Heart left ventricle (tissue), 16 donors: ENCODE measurements around the gene CFHR4. TPM values are rescaled to one million over a fixed set of nuclear protein-coding genes. Genes with fewer than 3 reads are reported as not detected.
"Not testable (repeated sequence)": the region's sequence is repeated elsewhere in the genome, so short reads cannot be mapped to it uniquely, and the experiment has no call there.

Experiments
- ATAC-seq, 4 donors: fragments of 200-7000 bp; cut with Tn5 transposase; one replicate each; pipeline ENCODE4 v1.9.1; 2020 to 2022; ENCODE audit warnings: moderate library complexity in 4 of 4, mild to moderate bottlenecking in 3 of 4, moderate number of reproducible peaks in 1 of 4
- DNase-seq, 5 donors: peaks; one replicate each; pipeline ENCODE4 v3.0.0-alpha.2; 2020
- H3K27ac ChIP-seq, 12 donors: fragments of 200-600 bp; sonication (generic) in 4 of 12; one replicate each; pipeline versions ENCODE4 v1.5.0 to v1.8.0; 2016 to 2022; ENCODE audit warnings: mild to moderate bottlenecking in 2 of 12
- H3K27me3 ChIP-seq, 9 donors: fragments of 200-600 bp; sonication (generic) in 2 of 9; one replicate each; pipeline versions ENCODE4 v1.5.1 to v1.8.0; 2016 to 2022; ENCODE audit warnings: mild to moderate bottlenecking in 3 of 9
- H3K36me3 ChIP-seq, 9 donors: fragments of 200-600 bp; sonication (generic) in 2 of 9; one replicate each; pipeline versions ENCODE4 v1.5.0 to v1.8.0; 2018 to 2022; ENCODE audit warnings: mild to moderate bottlenecking in 2 of 9
- H3K4me1 ChIP-seq, 12 donors: fragments of 200-600 bp; sonication (generic) in 4 of 12; one replicate each; pipeline versions ENCODE4 v1.5.0 to v1.8.0; 2016 to 2022; ENCODE audit warnings: mild to moderate bottlenecking in 3 of 12
- H3K4me3 ChIP-seq, 12 donors: fragments of 200-600 bp; sonication (generic) in 4 of 12; one replicate each; pipeline versions ENCODE4 v1.5.0 to v1.8.0; 2017 to 2022; ENCODE audit warnings: mild to moderate bottlenecking in 9 of 12, moderate library complexity in 4 of 12
- H3K9me3 ChIP-seq, 12 donors: fragments of 200-600 bp; sonication (generic) in 4 of 12; one replicate each; pipeline versions ENCODE4 v1.5.0 to v1.8.0; 2016 to 2022; ENCODE audit warnings: mild to moderate bottlenecking in 1 of 12
- CTCF ChIP-seq, 12 donors: fragments of 200-600 bp; sonication (generic) in 4 of 12; IDR thresholded peaks; one replicate each; pipeline versions ENCODE4 v1.5.0 to v1.8.0; 2018 to 2022; ENCODE audit warnings: antibody characterized with exemption in 12 of 12, mild to moderate bottlenecking in 5 of 12
- POLR2A ChIP-seq, 2 donors: fragments of 450-650 bp; IDR thresholded peaks; one replicate each; pipeline ENCODE4 v1.6.1; 2017; ENCODE audit warnings: antibody characterized with exemption in 2 of 2, mild to moderate bottlenecking in 2 of 2, moderate library complexity in 2 of 2
- WGBS, 4 donors: extraction: QIAGEN DNeasy Blood & Tissue Kit in 2 of 4; methylation state at CpG; one replicate each; pipeline versions ENCODE4 v1.1.5 to v1.1.7; 2013 to 2018; 5-methylcytosine and 5-hydroxymethylcytosine counted together
- intact Hi-C, 10 donors: fragments of 100-400 bp; cut with DNase I; formaldehyde crosslinking; loops; one replicate each; pipeline versions ENCODE4 v1.11.1 to v1.14.2; 2022
- polyA plus RNA-seq, 2 donors: library from polyadenylated mRNA; stranded (reverse); fragments of 200-250 nt; gene quantifications; one replicate each; pipeline ENCODE4 v1.2.3, GENCODE V29; 2013
- total RNA-seq, 9 donors: library from RNA; depleted of rRNA in 2 of 9; stranded (reverse); fragments of >200 nt in 2 of 9; fragmentation: NEBNext Ultra II Directional in 3 of 9; extraction: Animal tissue kit (Norgen Biotek cat#: 25700) in 3 of 9; gene quantifications; one replicate each; pipeline versions ENCODE4 v1.1.0 to v1.2.4, GENCODE V29; 2016 to 2023
- donor health status: ischemic (EF 13 %, LVEDD 7.1; RV severe dilation, severe dysfunction).
- donor health status: healthy with polysubstance abuse.
- donor health status: DM: no; HTN: yes; CAD: no.
- donor health status: DM: no; HTN: no; CAD: no.
- donor health status: ischemic (EF 25% LVEDD 6.9; RV normal size, moderate dysfunction).
- donor health status: ischemic (EF 25% LVEDD 5.7; RV mildly dilated, moderate dysfunction).
- donor health status: healthy.
- donor health status: DM: yes; HTN: yes; CAD: no.
- donor health status: ischemic (EF 35%, LVEDD 5.7; RV mildly dilated, moderate dysfunction).
- donor health status: nonischemic (EF 11% LVEDD 7.7; RV severe dilation, severe dysfunction).
- donor health status: DM: yes; HTN: yes; CAD: no.
- donor health status: PGD.
- donor health status: ischemic (EF 29% LVEDD 5.4; RV normal size, mild dysfunction).
- donor health status: nonischemic (EF 23%, LVEDD 6.1; RV moderate dilation, normal function).

The CFHR4 gene
- total and polyA plus RNA-seq, 11 donors = not detected

GRCh38 chr1:196875935-196876334 is 11.9 kb upstream of the CFHR4 start:
- Histone ChIP-seq H3K36me3 (no peaks in the 10 kb centered on the region), H3K4me3 (no peak overlapping the region), H3K27ac (no peak overlapping the region), H3K4me1 (peaks cover 0 to 4% (median 0%) of the 10 kb centered on the region in 12 donors), H3K9me3 (no peaks in the 10 kb centered on the region), H3K27me3 (peaks cover 0 to 15% (median 0%) of the 10 kb centered on the region in 9 donors)
- intact Hi-C loops = no loop called here
- WGBS, 4 donors = 90 to 96% (median 93%) methylated on average over 3 of the region's 3 CpGs
- ATAC-seq (no peak), DNase-seq (no peak)
- TF ChIP-seq CTCF (IDR thresholded peaks at IDR 0.05) (no peak), POLR2A (IDR thresholded peaks at IDR 0.05) (no peak)

- H3K4me3 ChIP-seq = no peak overlapping the region
- H3K9me3 ChIP-seq = peaks cover 0 to under 1% (median 0%) of the 10 kb centered on the region in 12 donors
- peaks cover 0 to 15% (median 0%) of the 10 kb centered on the region in 9 donors for H3K27me3 ChIP-seq
- TF ChIP-seq CTCF (IDR thresholded peaks at IDR 0.05) (no peak), POLR2A (IDR thresholded peaks at IDR 0.05) (no peak)
- ATAC-seq (no peak), DNase-seq (no peak)
- peaks cover 0 to 4% (median 0%) of the 10 kb centered on the region in 12 donors for H3K4me1 ChIP-seq
- WGBS, 4 donors = 3 to 5% (median 4%) methylated on average over 24 to 29 of the region's 29 CpGs
- H3K36me3 ChIP-seq = no peaks in the 10 kb centered on the region
- no peak overlapping the region for H3K27ac ChIP-seq
- intact Hi-C loops = no loop called here
These were observed 9.9 kb upstream of the CFHR4 start for GRCh38 chr1:196877964-196878363.

DNA sequence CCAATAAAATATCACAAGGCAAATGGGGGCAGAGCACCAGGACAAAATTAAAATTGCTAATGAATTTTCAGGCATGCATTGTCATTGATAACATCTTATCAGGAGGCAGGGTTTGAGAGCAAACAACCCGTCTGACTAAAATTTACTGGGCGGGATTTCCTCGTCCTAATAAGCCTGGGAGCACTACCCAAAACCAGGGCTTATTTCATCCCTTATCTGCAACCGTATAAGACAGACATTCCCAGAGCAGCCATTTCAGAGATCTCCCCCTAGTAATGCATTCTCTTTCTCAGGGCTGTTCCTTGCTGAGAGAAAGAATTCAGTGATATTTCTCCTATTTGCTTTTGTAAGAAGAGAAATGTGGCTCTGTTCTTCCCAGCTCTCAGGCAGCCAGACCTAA is 1.3 kb upstream of the CFHR4 start:
- H3K4me3 ChIP-seq, DNase-seq, H3K27me3 ChIP-seq, H3K36me3 ChIP-seq, intact Hi-C loops, H3K27ac ChIP-seq, H3K4me1 ChIP-seq, H3K9me3 ChIP-seq, ATAC-seq: not testable (repeated sequence)
- WGBS, 4 donors = 62 to 84% (median 72%) methylated on average over 4 of the region's 4 CpGs

DNA sequence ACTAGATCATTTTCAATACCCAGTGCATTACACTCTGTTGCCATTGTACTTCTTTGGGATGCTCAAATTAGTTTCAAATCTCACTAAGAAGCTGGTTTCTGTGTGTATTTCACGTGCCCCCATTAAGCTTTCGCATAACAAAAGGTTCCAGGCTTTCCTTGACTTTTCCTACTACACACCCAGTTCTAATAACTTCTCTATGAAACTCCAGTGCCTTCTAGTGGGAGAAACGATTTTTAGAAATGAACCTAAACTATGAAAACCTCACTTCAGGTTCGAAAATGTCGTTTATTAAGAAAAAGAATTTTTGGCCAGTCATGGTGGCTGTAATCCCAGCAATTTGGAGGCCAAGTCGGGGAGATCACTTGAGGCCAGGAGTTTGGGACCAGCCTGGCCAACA is 2.8 kb downstream of the CFHR4 start:
- no peak for ATAC-seq
- Histone ChIP-seq H3K4me3 (no peak overlapping the region), H3K9me3 (peaks cover 0 to 7% (median 0%) of the 10 kb centered on the region in 12 donors), H3K27ac (no peak overlapping the region), H3K4me1 (no peaks in the 10 kb centered on the region), H3K36me3 (no peaks in the 10 kb centered on the region), H3K27me3 (no peaks in the 10 kb centered on the region)
- 68 to 73% (median 70%) methylated on average over 6 of the region's 6 CpGs for WGBS, 4 donors
- DNase-seq = no peak
- intact Hi-C loops = no loop called here
- no peak for TF ChIP-seq CTCF (IDR thresholded peaks at IDR 0.05)
- TF ChIP-seq POLR2A (IDR thresholded peaks at IDR 0.05) = no peak

GRCh38 chr1:196891251-196891650 is 3.4 kb downstream of the CFHR4 start:
- 68 to 74% (median 72%) methylated on average over 6 of the region's 6 CpGs for WGBS, 4 donors
- ATAC-seq (no peak), DNase-seq (no peak)
- H3K4me1 ChIP-seq = no peaks in the 10 kb centered on the region
- no peak overlapping the region for H3K27ac ChIP-seq
- TF ChIP-seq CTCF (IDR thresholded peaks at IDR 0.05) (no peak), POLR2A (IDR thresholded peaks at IDR 0.05) (no peak)
- H3K9me3 ChIP-seq = peaks cover 0 to 7% (median 0%) of the 10 kb centered on the region in 12 donors
- no peaks in the 10 kb centered on the region for H3K27me3 ChIP-seq
- no peak overlapping the region for H3K4me3 ChIP-seq
- intact Hi-C loops = no loop called here
- no peaks in the 10 kb centered on the region for H3K36me3 ChIP-seq
